ENCODE data around the gene ALCAM. TPM values are rescaled to one million over a fixed set of nuclear protein-coding genes. Genes with fewer than 3 reads are reported as not detected.
A peak's percentile ranks its signal among the peaks of the same experiment; 100 is the strongest.

ALCAM gene
- polyA plus RNA-seq, 4 donors = 9.2 to 27.9 (median 12.5) TPM

- Histone ChIP-seq H3K4me1 (ENCODE audit: control insufficient read depth in 3 of 3, insufficient read depth in 2 of 3, low read depth in 1 of 3, low read length in 2 of 3) (no peaks in the 10 kb centered on the region), H3K36me3 (ENCODE audit: control insufficient read depth in 3 of 3, insufficient read depth in 2 of 3, low read depth in 1 of 3, low read length in 3 of 3) (peaks cover 0 to 8% (median 0%) of the 10 kb centered on the region in 3 donors)
- FAIRE-seq = no peak
These were observed 175.7 kb downstream of the ALCAM start for GRCh38 chr3:105542282-105543019.

DNA sequence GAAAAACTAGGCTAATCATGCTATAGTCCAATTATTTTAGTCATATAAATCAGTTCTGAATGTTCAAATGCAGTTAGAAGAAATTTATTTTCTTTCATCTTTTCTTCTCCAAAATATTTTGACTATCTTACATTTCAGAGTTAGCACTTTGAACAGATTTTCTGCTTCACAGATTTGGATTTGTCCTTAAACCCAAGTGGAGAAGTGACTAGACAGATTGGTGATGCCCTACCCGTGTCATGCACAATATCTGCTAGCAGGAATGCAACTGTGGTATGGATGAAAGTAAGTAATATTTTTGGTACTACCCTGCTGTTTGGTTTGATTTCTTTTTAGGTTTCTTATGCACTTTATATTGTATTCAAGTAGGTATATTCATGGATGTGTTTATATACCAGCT, 178.3 kb downstream of the ALCAM start:
- Histone ChIP-seq H3K27me3 (ENCODE audit: control insufficient read depth in 3 of 3, insufficient read depth in 3 of 3, low read length in 3 of 3) (no peaks in the 10 kb centered on the region), H3K4me1 (ENCODE audit: control insufficient read depth in 3 of 3, insufficient read depth in 2 of 3, low read depth in 1 of 3, low read length in 2 of 3) (no peaks in the 10 kb centered on the region), H3K9me3 (ENCODE audit: control insufficient read depth in 2 of 2, insufficient read depth in 1 of 2, low read depth in 1 of 2, low read length in 1 of 2) (no peaks in the 10 kb centered on the region), H3K36me3 (ENCODE audit: control insufficient read depth in 3 of 3, insufficient read depth in 2 of 3, low read depth in 1 of 3, low read length in 3 of 3) (peaks cover 0 to 8% (median 0%) of the 10 kb centered on the region in 3 donors), H3K4me3 (ENCODE audit: low read depth in 1 of 3, low read length in 3 of 3) (no peak overlapping the region), H3K27ac (ENCODE audit: low read depth in 1 of 3, low read length in 2 of 3) (no peak overlapping the region)
- DNase-seq = no peak
- FAIRE-seq = no peak
- 93 to 100% (median 100%) methylated on average over 1 of the region's 1 CpG for WGBS, 3 donors

More at GRCh38 chr3:105542282-105543019, 175.7 kb downstream of the ALCAM start:
- H3K27ac ChIP-seq (ENCODE audit: low read depth in 1 of 3, low read length in 2 of 3) = no peak overlapping the region
- DNase-seq = no peak
- no peaks in the 10 kb centered on the region for H3K27me3 ChIP-seq (ENCODE audit: control insufficient read depth in 3 of 3, insufficient read depth in 3 of 3, low read length in 3 of 3)
- 88 to 93% (median 91%) methylated on average over 1 of the region's 1 CpG for WGBS, 3 donors
- H3K4me3 ChIP-seq (ENCODE audit: low read depth in 1 of 3, low read length in 3 of 3) = no peak overlapping the region
- no peaks in the 10 kb centered on the region for H3K9me3 ChIP-seq (ENCODE audit: control insufficient read depth in 2 of 2, insufficient read depth in 1 of 2, low read depth in 1 of 2, low read length in 1 of 2)

DNA sequence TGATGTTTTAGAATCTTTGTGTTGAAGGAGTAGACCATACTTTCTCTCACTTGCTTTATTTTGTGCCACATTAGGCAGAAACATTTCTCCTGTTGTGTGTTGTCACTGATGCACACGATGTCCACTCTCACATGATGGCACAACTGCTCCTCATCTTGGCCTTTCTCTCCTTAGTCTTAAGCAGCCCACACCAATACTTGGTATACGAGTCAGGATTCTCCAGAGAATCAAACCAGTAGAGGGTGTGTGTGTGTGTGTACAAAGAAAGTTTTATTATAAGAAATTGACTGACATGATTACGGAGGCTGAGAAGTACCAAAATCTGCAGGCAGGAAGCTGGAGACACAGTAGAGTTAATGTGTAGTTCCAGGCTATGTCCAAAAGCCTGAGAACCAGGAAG, 187.1 kb downstream of the ALCAM start:
- DNase-seq (no peak), FAIRE-seq (no peak)
- Histone ChIP-seq H3K27ac (ENCODE audit: low read depth in 1 of 3, low read length in 2 of 3) (no peak overlapping the region), H3K4me1 (ENCODE audit: control insufficient read depth in 3 of 3, insufficient read depth in 2 of 3, low read depth in 1 of 3, low read length in 2 of 3) (no peaks in the 10 kb centered on the region), H3K36me3 (ENCODE audit: control insufficient read depth in 3 of 3, insufficient read depth in 2 of 3, low read depth in 1 of 3, low read length in 3 of 3) (peaks cover 0 to 9% (median 3%) of the 10 kb centered on the region in 3 donors), H3K27me3 (ENCODE audit: control insufficient read depth in 3 of 3, insufficient read depth in 3 of 3, low read length in 3 of 3) (no peaks in the 10 kb centered on the region), H3K4me3 (ENCODE audit: low read depth in 1 of 3, low read length in 3 of 3) (no peak overlapping the region), H3K9me3 (ENCODE audit: control insufficient read depth in 2 of 2, insufficient read depth in 1 of 2, low read depth in 1 of 2, low read length in 1 of 2) (no peaks in the 10 kb centered on the region)
- WGBS, 3 donors = 91 to 99% (median 94%) methylated on average over 3 of the region's 3 CpGs

DNA sequence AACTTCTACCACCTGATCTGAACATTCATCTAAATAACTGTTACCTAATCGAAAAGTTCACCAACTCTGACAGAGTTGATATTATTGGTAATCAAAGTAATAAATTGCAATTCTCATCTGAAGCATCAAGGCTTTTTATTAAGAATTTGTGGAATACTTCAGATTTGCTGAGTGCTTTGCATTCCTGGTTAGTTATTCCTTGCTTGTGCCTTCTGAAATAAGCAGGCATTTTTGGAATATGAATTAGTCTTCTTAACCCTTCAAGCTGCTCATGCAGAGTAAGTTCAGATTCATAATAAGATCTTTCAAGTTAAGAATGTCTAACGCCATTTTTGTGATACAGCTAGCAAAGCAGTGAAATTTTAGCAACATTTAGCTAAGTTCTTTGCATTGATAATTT, 188.5 kb downstream of the ALCAM start:
- DNase-seq (no peak), FAIRE-seq (no peak)
- Histone ChIP-seq H3K27ac (ENCODE audit: low read depth in 1 of 3, low read length in 2 of 3) (no peak overlapping the region), H3K4me3 (ENCODE audit: low read depth in 1 of 3, low read length in 3 of 3) (no peak overlapping the region), H3K27me3 (ENCODE audit: control insufficient read depth in 3 of 3, insufficient read depth in 3 of 3, low read length in 3 of 3) (no peaks in the 10 kb centered on the region), H3K36me3 (ENCODE audit: control insufficient read depth in 3 of 3, insufficient read depth in 2 of 3, low read depth in 1 of 3, low read length in 3 of 3) (peaks cover 0 to 9% (median 3%) of the 10 kb centered on the region in 3 donors), H3K4me1 (ENCODE audit: control insufficient read depth in 3 of 3, insufficient read depth in 2 of 3, low read depth in 1 of 3, low read length in 2 of 3) (no peaks in the 10 kb centered on the region), H3K9me3 (ENCODE audit: control insufficient read depth in 2 of 2, insufficient read depth in 1 of 2, low read depth in 1 of 2, low read length in 1 of 2) (no peaks in the 10 kb centered on the region)
- WGBS, 3 donors = 87 to 91% (median 91%) methylated on average over 2 of the region's 2 CpGs

DNA sequence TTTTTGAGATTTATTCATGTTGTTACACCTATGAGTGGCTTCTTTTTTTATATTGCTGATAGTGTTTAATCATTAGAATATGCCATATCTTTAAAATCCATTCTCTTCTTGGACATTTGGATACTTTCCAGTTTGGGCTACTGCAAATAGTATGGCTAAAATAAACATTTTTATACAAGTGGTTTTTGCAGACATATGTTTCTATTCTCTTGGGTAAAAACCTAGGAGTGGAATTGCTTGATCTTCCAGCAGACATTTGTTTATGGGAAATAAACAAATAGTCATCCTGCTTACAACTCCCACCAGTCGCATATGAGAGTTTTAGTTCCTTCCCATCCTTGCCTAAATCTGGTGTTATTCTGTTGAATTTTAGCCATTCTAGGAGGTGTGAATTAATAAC, 193.1 kb downstream of the ALCAM start:
- no peak for FAIRE-seq

DNA sequence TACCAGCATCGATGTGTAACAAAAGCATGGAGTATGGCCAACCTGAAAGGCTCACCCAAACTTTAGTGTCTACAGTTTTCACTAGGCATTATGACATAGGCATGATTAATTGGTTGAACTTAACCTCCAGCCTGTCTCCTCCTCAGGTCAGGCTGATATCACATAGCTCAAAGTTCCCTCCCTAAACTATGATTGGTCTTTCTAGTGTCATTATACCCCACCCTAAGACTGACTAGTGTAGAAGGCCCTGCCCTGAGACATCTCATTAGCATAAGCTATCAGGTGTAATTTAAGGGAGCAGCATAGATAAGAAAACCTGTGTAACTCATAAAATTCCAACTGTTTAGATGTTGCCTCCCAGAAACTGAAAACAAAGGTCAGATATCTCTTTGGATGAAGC, 195.2 kb downstream of the ALCAM start:
- WGBS, 3 donors = 30 to 69% (median 30%) methylated on average over 1 of the region's 1 CpG
- Histone ChIP-seq H3K27me3 (ENCODE audit: control insufficient read depth in 3 of 3, insufficient read depth in 3 of 3, low read length in 3 of 3) (no peaks in the 10 kb centered on the region), H3K27ac (ENCODE audit: low read depth in 1 of 3, low read length in 2 of 3) (no peak overlapping the region), H3K4me3 (ENCODE audit: low read depth in 1 of 3, low read length in 3 of 3) (no peak overlapping the region), H3K36me3 (ENCODE audit: control insufficient read depth in 3 of 3, insufficient read depth in 2 of 3, low read depth in 1 of 3, low read length in 3 of 3) (no peaks in the 10 kb centered on the region), H3K4me1 (ENCODE audit: control insufficient read depth in 3 of 3, insufficient read depth in 2 of 3, low read depth in 1 of 3, low read length in 2 of 3) (no peaks in the 10 kb centered on the region), H3K9me3 (ENCODE audit: control insufficient read depth in 2 of 2, insufficient read depth in 1 of 2, low read depth in 1 of 2, low read length in 1 of 2) (no peaks in the 10 kb centered on the region)
- no peak for FAIRE-seq
- peak; percentile 73 to 94 for DNase-seq

More for the DNA sequence above, 193.1 kb downstream of the ALCAM start:
- Histone ChIP-seq H3K4me1 (ENCODE audit: control insufficient read depth in 3 of 3, insufficient read depth in 2 of 3, low read depth in 1 of 3, low read length in 2 of 3) (no peaks in the 10 kb centered on the region), H3K9me3 (ENCODE audit: control insufficient read depth in 2 of 2, insufficient read depth in 1 of 2, low read depth in 1 of 2, low read length in 1 of 2) (no peaks in the 10 kb centered on the region), H3K27ac (ENCODE audit: low read depth in 1 of 3, low read length in 2 of 3) (no peak overlapping the region), H3K36me3 (ENCODE audit: control insufficient read depth in 3 of 3, insufficient read depth in 2 of 3, low read depth in 1 of 3, low read length in 3 of 3) (no peaks in the 10 kb centered on the region), H3K4me3 (ENCODE audit: low read depth in 1 of 3, low read length in 3 of 3) (no peak overlapping the region), H3K27me3 (ENCODE audit: control insufficient read depth in 3 of 3, insufficient read depth in 3 of 3, low read length in 3 of 3) (no peaks in the 10 kb centered on the region)
- no peak for DNase-seq
- WGBS, 3 donors = 66 to 95% (median 85%) methylated on average over 1 of the region's 1 CpG

- no peak for FAIRE-seq
- WGBS, 3 donors = 24 to 72% (median 59%) methylated on average over 6 of the region's 6 CpGs
- Histone ChIP-seq H3K9me3 (ENCODE audit: control insufficient read depth in 2 of 2, insufficient read depth in 1 of 2, low read depth in 1 of 2, low read length in 1 of 2) (no peaks in the 10 kb centered on the region), H3K27ac (ENCODE audit: low read depth in 1 of 3, low read length in 2 of 3) (peak overlapping the region in 1 of 3 donors; percentile 29), H3K4me3 (ENCODE audit: low read depth in 1 of 3, low read length in 3 of 3) (no peak overlapping the region), H3K4me1 (ENCODE audit: control insufficient read depth in 3 of 3, insufficient read depth in 2 of 3, low read depth in 1 of 3, low read length in 2 of 3) (no peaks in the 10 kb centered on the region), H3K36me3 (ENCODE audit: control insufficient read depth in 3 of 3, insufficient read depth in 2 of 3, low read depth in 1 of 3, low read length in 3 of 3) (no peaks in the 10 kb centered on the region), H3K27me3 (ENCODE audit: control insufficient read depth in 3 of 3, insufficient read depth in 3 of 3, low read length in 3 of 3) (no peaks in the 10 kb centered on the region)
- DNase-seq = peak; percentile 78 to 82
These were observed 198.0 kb downstream of the ALCAM start for GRCh38 chr3:105564546-105565288.

DNA sequence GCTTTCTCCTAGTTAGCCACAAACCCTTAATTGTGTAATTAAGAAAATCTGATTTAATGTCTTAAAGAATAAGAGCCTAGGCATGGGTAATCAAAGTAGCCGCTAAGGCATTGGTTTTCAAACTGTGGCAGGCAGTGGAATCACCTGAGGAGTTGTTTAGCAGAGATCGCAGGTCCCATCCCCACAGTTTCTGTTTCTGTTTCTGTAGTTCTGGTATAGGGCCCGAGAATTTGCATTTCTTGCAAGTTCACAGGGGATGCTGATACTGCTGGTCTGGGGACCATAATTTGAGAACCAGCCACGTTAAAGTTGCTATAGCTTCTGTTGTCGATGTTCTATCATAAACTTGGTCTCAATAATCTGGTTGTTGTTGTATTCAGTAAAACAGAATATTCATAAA, 204.3 kb downstream of the ALCAM start:
- FAIRE-seq (no peak), DNase-seq (no peak)
- Histone ChIP-seq H3K27me3 (ENCODE audit: control insufficient read depth in 3 of 3, insufficient read depth in 3 of 3, low read length in 3 of 3) (no peaks in the 10 kb centered on the region), H3K27ac (ENCODE audit: low read depth in 1 of 3, low read length in 2 of 3) (no peak overlapping the region), H3K4me1 (ENCODE audit: control insufficient read depth in 3 of 3, insufficient read depth in 2 of 3, low read depth in 1 of 3, low read length in 2 of 3) (no peaks in the 10 kb centered on the region), H3K9me3 (ENCODE audit: control insufficient read depth in 2 of 2, insufficient read depth in 1 of 2, low read depth in 1 of 2, low read length in 1 of 2) (no peaks in the 10 kb centered on the region), H3K4me3 (ENCODE audit: low read depth in 1 of 3, low read length in 3 of 3) (no peak overlapping the region), H3K36me3 (ENCODE audit: control insufficient read depth in 3 of 3, insufficient read depth in 2 of 3, low read depth in 1 of 3, low read length in 3 of 3) (peaks cover 0 to 2% (median 0%) of the 10 kb centered on the region in 3 donors)
- WGBS, 3 donors = 85 to 95% (median 90%) methylated on average over 5 of the region's 5 CpGs

Data from small intestine (tissue), 7 donors.